ENCODE results near the gene NXNL1. TPM values are rescaled to one million over a fixed set of nuclear protein-coding genes. Genes with fewer than 3 reads are reported as not detected.

NXNL1 gene
- total and polyA plus RNA-seq, 5 donors from 2014 or later = not detected

- Histone ChIP-seq H3K36me3 (ENCODE audit: control insufficient read depth, insufficient read depth, low read length) (no peaks in the 10 kb centered on the region), H3K27ac (ENCODE audit: insufficient read depth, low read length, poor library complexity, severe bottlenecking) (no peak overlapping the region), H3K27me3 (ENCODE audit: control insufficient read depth, insufficient read depth, low read length) (no peaks in the 10 kb centered on the region), H3K4me1 (ENCODE audit: control insufficient read depth, insufficient read depth, low read length, poor library complexity, severe bottlenecking) (peaks cover 30% of the 10 kb centered on the region), H3K9me3 (ENCODE audit: control insufficient read depth in 2 of 2, low read length in 2 of 2) (no peaks in the 10 kb centered on the region), H3K4me3 (ENCODE audit: low read depth, low read length) (no peak overlapping the region)
- Mint-ChIP-seq H3K36me3 (no peaks in the 10 kb centered on the region), H3K4me1 (peaks cover 10 to 33% (median 19%) of the 10 kb centered on the region in 4 donors), H3K9me3 (no peaks in the 10 kb centered on the region), H3K27me3 (no peaks in the 10 kb centered on the region), H3K27ac (peak overlapping the region; percentile 47 to 68 (median 48)), H3K4me3 (peak overlapping the region in 1 of 4 donors; percentile 38)
- ATAC-seq (ENCODE audit: low read depth in 2 of 2) (peak; percentile 59 to 69), DNase-seq (peak in 2 of 3 donors; percentile 59 to 73)
Measured at GRCh38 chr19:17490411-17490810, 29.7 kb upstream of the NXNL1 start.

GRCh38 chr19:17489392-17490030, 28.8 kb upstream of the NXNL1 start:
- H3K27me3 Mint-ChIP-seq = no peaks in the 10 kb centered on the region
- no peaks in the 10 kb centered on the region for H3K36me3 Mint-ChIP-seq
- H3K4me3 Mint-ChIP-seq = peak overlapping the region; percentile 36 to 47 (median 41)
- H3K9me3 ChIP-seq (ENCODE audit: control insufficient read depth in 2 of 2, low read length in 2 of 2) = no peaks in the 10 kb centered on the region
- peak overlapping the region; percentile 23 to 96 (median 91) for H3K27ac Mint-ChIP-seq
- H3K4me3 ChIP-seq (ENCODE audit: low read depth, low read length) = no peak overlapping the region
- peaks cover 10 to 33% (median 19%) of the 10 kb centered on the region in 4 donors for H3K4me1 Mint-ChIP-seq
- no peaks in the 10 kb centered on the region for H3K27me3 ChIP-seq (ENCODE audit: control insufficient read depth, insufficient read depth, low read length)
- DNase-seq = no peak
- no peak for ATAC-seq (ENCODE audit: low read depth in 2 of 2)
- H3K9me3 Mint-ChIP-seq = no peaks in the 10 kb centered on the region
- H3K27ac ChIP-seq (ENCODE audit: insufficient read depth, low read length, poor library complexity, severe bottlenecking) = peak overlapping the region; percentile 49
- peaks cover 30% of the 10 kb centered on the region for H3K4me1 ChIP-seq (ENCODE audit: control insufficient read depth, insufficient read depth, low read length, poor library complexity, severe bottlenecking)
- H3K36me3 ChIP-seq (ENCODE audit: control insufficient read depth, insufficient read depth, low read length) = no peaks in the 10 kb centered on the region

- H3K27me3 Mint-ChIP-seq = no peaks in the 10 kb centered on the region
- H3K4me3 Mint-ChIP-seq = peak overlapping the region; percentile 36 to 80 (median 70)
- no peaks in the 10 kb centered on the region for H3K36me3 Mint-ChIP-seq
- H3K4me1 ChIP-seq (ENCODE audit: control insufficient read depth, insufficient read depth, low read length, poor library complexity, severe bottlenecking) = peaks cover 30% of the 10 kb centered on the region
- H3K36me3 ChIP-seq (ENCODE audit: control insufficient read depth, insufficient read depth, low read length) = no peaks in the 10 kb centered on the region
- peaks cover 10 to 33% (median 19%) of the 10 kb centered on the region in 4 donors for H3K4me1 Mint-ChIP-seq
- H3K27me3 ChIP-seq (ENCODE audit: control insufficient read depth, insufficient read depth, low read length) = no peaks in the 10 kb centered on the region
- DNase-seq = peak; percentile 43 to 78 (median 68)
- peak overlapping the region; percentile 91 to 96 (median 93) for H3K27ac Mint-ChIP-seq
- H3K4me3 ChIP-seq (ENCODE audit: low read depth, low read length) = no peak overlapping the region
- peak overlapping the region; percentile 49 for H3K27ac ChIP-seq (ENCODE audit: insufficient read depth, low read length, poor library complexity, severe bottlenecking)
- H3K9me3 Mint-ChIP-seq = no peaks in the 10 kb centered on the region
- peak; percentile 81 to 86 for ATAC-seq (ENCODE audit: low read depth in 2 of 2)
- no peaks in the 10 kb centered on the region for H3K9me3 ChIP-seq (ENCODE audit: control insufficient read depth in 2 of 2, low read length in 2 of 2)
Measured at GRCh38 chr19:17488593-17489391, 28.1 kb upstream of the NXNL1 start.

- H3K4me1 ChIP-seq (ENCODE audit: control insufficient read depth, insufficient read depth, low read length, poor library complexity, severe bottlenecking) = peaks cover 30% of the 10 kb centered on the region
- Mint-ChIP-seq H3K4me1 (peaks cover 10 to 33% (median 21%) of the 10 kb centered on the region in 4 donors), H3K36me3 (no peaks in the 10 kb centered on the region), H3K4me3 (no peak overlapping the region), H3K9me3 (peaks cover 0 to 2% (median 0%) of the 10 kb centered on the region in 7 donors), H3K27ac (peak overlapping the region in 2 of 3 donors; percentile 48 to 87), H3K27me3 (no peaks in the 10 kb centered on the region)
- DNase-seq (no peak), ATAC-seq (ENCODE audit: low read depth in 2 of 2) (no peak)
- H3K4me3 ChIP-seq (ENCODE audit: low read depth, low read length) = no peak overlapping the region
- no peak overlapping the region for H3K27ac ChIP-seq (ENCODE audit: insufficient read depth, low read length, poor library complexity, severe bottlenecking)
- no peaks in the 10 kb centered on the region for H3K27me3 ChIP-seq (ENCODE audit: control insufficient read depth, insufficient read depth, low read length)
- H3K9me3 ChIP-seq (ENCODE audit: control insufficient read depth in 2 of 2, low read length in 2 of 2) = no peaks in the 10 kb centered on the region
- no peaks in the 10 kb centered on the region for H3K36me3 ChIP-seq (ENCODE audit: control insufficient read depth, insufficient read depth, low read length)
Measured at GRCh38 chr19:17487284-17488121, 26.8 kb upstream of the NXNL1 start.

- Histone ChIP-seq H3K27ac (ENCODE audit: insufficient read depth, low read length, poor library complexity, severe bottlenecking) (no peak overlapping the region), H3K4me3 (ENCODE audit: low read depth, low read length) (no peak overlapping the region), H3K9me3 (ENCODE audit: control insufficient read depth in 2 of 2, low read length in 2 of 2) (no peaks in the 10 kb centered on the region), H3K27me3 (ENCODE audit: control insufficient read depth, insufficient read depth, low read length) (no peaks in the 10 kb centered on the region), H3K4me1 (ENCODE audit: control insufficient read depth, insufficient read depth, low read length, poor library complexity, severe bottlenecking) (peaks cover 30% of the 10 kb centered on the region), H3K36me3 (ENCODE audit: control insufficient read depth, insufficient read depth, low read length) (no peaks in the 10 kb centered on the region)
- ATAC-seq (ENCODE audit: low read depth in 2 of 2) = no peak
- Mint-ChIP-seq H3K4me1 (peaks cover 10 to 33% (median 21%) of the 10 kb centered on the region in 4 donors), H3K4me3 (no peak overlapping the region), H3K36me3 (no peaks in the 10 kb centered on the region), H3K9me3 (peaks cover 0 to 2% (median 0%) of the 10 kb centered on the region in 7 donors), H3K27ac (no peak overlapping the region), H3K27me3 (no peaks in the 10 kb centered on the region)
- DNase-seq = no peak
Measured at GRCh38 chr19:17486545-17487240, 26.0 kb upstream of the NXNL1 start.

- Histone ChIP-seq H3K27ac (ENCODE audit: insufficient read depth, low read length, poor library complexity, severe bottlenecking) (no peak overlapping the region), H3K4me1 (ENCODE audit: control insufficient read depth, insufficient read depth, low read length, poor library complexity, severe bottlenecking) (peaks cover 19% of the 10 kb centered on the region), H3K27me3 (ENCODE audit: control insufficient read depth, insufficient read depth, low read length) (no peaks in the 10 kb centered on the region), H3K36me3 (ENCODE audit: control insufficient read depth, insufficient read depth, low read length) (no peaks in the 10 kb centered on the region), H3K4me3 (ENCODE audit: low read depth, low read length) (no peak overlapping the region), H3K9me3 (ENCODE audit: control insufficient read depth in 2 of 2, low read length in 2 of 2) (no peaks in the 10 kb centered on the region)
- no peaks in the 10 kb centered on the region for H3K36me3 Mint-ChIP-seq
- DNase-seq = no peak
- no peaks in the 10 kb centered on the region for H3K27me3 Mint-ChIP-seq
- no peak for ATAC-seq (ENCODE audit: low read depth in 2 of 2)
- H3K9me3 Mint-ChIP-seq = peaks cover 0 to 2% (median 0%) of the 10 kb centered on the region in 7 donors
- H3K27ac Mint-ChIP-seq = peak overlapping the region in 1 of 3 donors; percentile 32
- no peak overlapping the region for H3K4me3 Mint-ChIP-seq
- H3K4me1 Mint-ChIP-seq = peaks cover 4 to 18% (median 12%) of the 10 kb centered on the region in 4 donors
Measured at GRCh38 chr19:17484520-17485185, 23.9 kb upstream of the NXNL1 start.
